ENCODE measurements around the gene AP5Z1. TPM values are rescaled to one million over a fixed set of nuclear protein-coding genes. Genes with fewer than 3 reads are reported as not detected.
A peak's percentile ranks its signal among the peaks of the same experiment; 100 is the strongest.

Gene AP5Z1
- total RNA-seq, 1 experiment from 2014 or later = 70.7 TPM

DNA sequence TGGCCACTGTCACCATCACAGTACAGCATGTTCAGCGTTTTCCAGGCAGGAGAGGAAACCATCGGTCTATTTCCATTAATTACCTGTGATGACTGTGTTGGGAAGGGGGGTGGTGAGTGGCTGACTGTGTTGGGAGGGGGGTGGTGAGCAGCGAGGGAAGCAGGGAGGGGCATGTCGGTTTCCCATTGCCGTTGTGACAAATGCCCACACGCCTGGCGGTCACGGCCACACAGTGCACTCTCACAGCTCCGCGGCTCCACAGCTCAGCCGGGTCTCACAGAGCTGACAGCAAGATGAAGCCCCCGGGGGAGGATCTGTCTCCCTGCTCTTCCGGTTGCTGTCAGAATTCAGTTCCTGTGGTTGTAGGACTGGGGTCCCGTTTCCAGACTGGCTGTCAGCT lies 39.0 kb downstream of the AP5Z1 start:
- H3K4me1 Mint-ChIP-seq (ENCODE audit: low read depth, unreplicated experiment) = no peaks in the 10 kb centered on the region
- TF ChIP-seq, protein P1, sequence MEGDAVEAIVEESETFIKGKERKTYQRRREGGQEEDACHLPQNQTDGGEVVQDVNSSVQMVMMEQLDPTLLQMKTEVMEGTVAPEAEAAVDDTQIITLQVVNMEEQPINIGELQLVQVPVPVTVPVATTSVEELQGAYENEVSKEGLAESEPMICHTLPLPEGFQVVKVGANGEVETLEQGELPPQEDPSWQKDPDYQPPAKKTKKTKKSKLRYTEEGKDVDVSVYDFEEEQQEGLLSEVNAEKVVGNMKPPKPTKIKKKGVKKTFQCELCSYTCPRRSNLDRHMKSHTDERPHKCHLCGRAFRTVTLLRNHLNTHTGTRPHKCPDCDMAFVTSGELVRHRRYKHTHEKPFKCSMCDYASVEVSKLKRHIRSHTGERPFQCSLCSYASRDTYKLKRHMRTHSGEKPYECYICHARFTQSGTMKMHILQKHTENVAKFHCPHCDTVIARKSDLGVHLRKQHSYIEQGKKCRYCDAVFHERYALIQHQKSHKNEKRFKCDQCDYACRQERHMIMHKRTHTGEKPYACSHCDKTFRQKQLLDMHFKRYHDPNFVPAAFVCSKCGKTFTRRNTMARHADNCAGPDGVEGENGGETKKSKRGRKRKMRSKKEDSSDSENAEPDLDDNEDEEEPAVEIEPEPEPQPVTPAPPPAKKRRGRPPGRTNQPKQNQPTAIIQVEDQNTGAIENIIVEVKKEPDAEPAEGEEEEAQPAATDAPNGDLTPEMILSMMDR (IDR thresholded peaks at IDR 0.05; ENCODE audit: unreplicated experiment) = no peak
- DNase-seq = no peak
- CTCF ChIA-PET = no interaction called here
- no peaks in the 10 kb centered on the region for H3K36me3 Mint-ChIP-seq (ENCODE audit: insufficient read depth, unreplicated experiment)
- peaks cover 5% of the 10 kb centered on the region for H3K9me3 Mint-ChIP-seq (ENCODE audit: low read depth, unreplicated experiment)
- intact Hi-C loops (cut with micrococcal nuclease; ENCODE audit: unreplicated experiment) = no loop called here
- peaks cover 46% of the 10 kb centered on the region for H3K27me3 Mint-ChIP-seq (ENCODE audit: unreplicated experiment)
- H3K27ac Mint-ChIP-seq (ENCODE audit: unreplicated experiment) = no peak overlapping the region
- BruUV-seq (replicated peaks) = no TSS peak
- H3K4me3 Mint-ChIP-seq (ENCODE audit: low read depth, unreplicated experiment) = no peak overlapping the region

DNA sequence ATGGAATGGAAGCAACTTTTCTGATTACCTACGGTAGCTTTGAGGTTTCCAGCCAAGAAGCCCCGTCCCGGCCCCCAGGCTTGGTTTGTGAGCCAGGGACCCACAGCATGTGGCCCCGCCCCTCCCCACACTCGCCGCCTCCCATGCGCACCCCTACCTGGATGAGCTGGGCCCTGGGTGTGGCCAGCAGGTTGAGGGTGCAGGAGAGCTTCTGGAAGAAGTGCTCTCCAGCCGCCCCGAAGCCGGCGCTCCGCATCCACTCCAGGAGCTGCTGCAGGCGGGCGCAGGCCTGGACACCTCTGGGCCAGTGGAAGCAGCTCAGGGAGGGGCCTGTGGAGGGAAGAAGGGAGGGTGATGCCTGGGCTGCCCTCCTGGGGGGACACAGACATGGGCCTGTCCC lies 39.7 kb downstream of the AP5Z1 start:
- TF ChIP-seq, protein P1 (IDR thresholded peaks at IDR 0.05; ENCODE audit: unreplicated experiment) = no peak
- DNase-seq = no peak
- Mint-ChIP-seq H3K36me3 (ENCODE audit: insufficient read depth, unreplicated experiment) (no peaks in the 10 kb centered on the region), H3K4me3 (ENCODE audit: low read depth, unreplicated experiment) (no peak overlapping the region), H3K4me1 (ENCODE audit: low read depth, unreplicated experiment) (no peaks in the 10 kb centered on the region), H3K27ac (ENCODE audit: unreplicated experiment) (no peak overlapping the region), H3K27me3 (ENCODE audit: unreplicated experiment) (peaks cover 52% of the 10 kb centered on the region), H3K9me3 (ENCODE audit: low read depth, unreplicated experiment) (peaks cover 5% of the 10 kb centered on the region)
- intact Hi-C loops (cut with micrococcal nuclease; ENCODE audit: unreplicated experiment) = no loop called here
- BruUV-seq (replicated peaks) = no TSS peak
- CTCF ChIA-PET = interaction anchor here (0.6 to 1.2 kb wide), 2 partner anchors 40 to 235 kb away, joined by 3 to 6 read pairs; partner anchors contain the start of gene AP5Z1

GRCh38 chr7:4815609-4816418 lies 40.4 kb downstream of the AP5Z1 start:
- intact Hi-C loops (cut with micrococcal nuclease; ENCODE audit: unreplicated experiment) = no loop called here
- Mint-ChIP-seq H3K27ac (ENCODE audit: unreplicated experiment) (no peak overlapping the region), H3K36me3 (ENCODE audit: insufficient read depth, unreplicated experiment) (no peaks in the 10 kb centered on the region), H3K4me1 (ENCODE audit: low read depth, unreplicated experiment) (no peaks in the 10 kb centered on the region), H3K9me3 (ENCODE audit: low read depth, unreplicated experiment) (peaks cover 5% of the 10 kb centered on the region), H3K4me3 (ENCODE audit: low read depth, unreplicated experiment) (no peak overlapping the region), H3K27me3 (ENCODE audit: unreplicated experiment) (peaks cover 57% of the 10 kb centered on the region)
- CTCF ChIA-PET = interaction anchor here (0.6 to 1.2 kb wide), 3 partner anchors 10 to 236 kb away, joined by 3 to 6 read pairs (median 4); partner anchors contain the start of gene AP5Z1
- TF ChIP-seq, protein P1 (IDR thresholded peaks at IDR 0.05; ENCODE audit: unreplicated experiment) = peak; percentile 64
- DNase-seq = peak; percentile 30
- no TSS peak for BruUV-seq (replicated peaks)

- Mint-ChIP-seq H3K27ac (ENCODE audit: unreplicated experiment) (no peak overlapping the region), H3K36me3 (ENCODE audit: insufficient read depth, unreplicated experiment) (no peaks in the 10 kb centered on the region), H3K27me3 (ENCODE audit: unreplicated experiment) (peaks cover 64% of the 10 kb centered on the region), H3K4me3 (ENCODE audit: low read depth, unreplicated experiment) (no peak overlapping the region), H3K4me1 (ENCODE audit: low read depth, unreplicated experiment) (no peaks in the 10 kb centered on the region), H3K9me3 (ENCODE audit: low read depth, unreplicated experiment) (peaks cover 5% of the 10 kb centered on the region)
- CTCF ChIA-PET = interaction anchor here (1.2 kb wide), 1 partner anchor 11 kb away, joined by 4 read pairs; no protein-coding TSS in a partner anchor
- DNase-seq = no peak
- BruUV-seq (replicated peaks) = no TSS peak
- intact Hi-C loops (cut with micrococcal nuclease; ENCODE audit: unreplicated experiment) = no loop called here
- TF ChIP-seq, protein P1 (IDR thresholded peaks at IDR 0.05; ENCODE audit: unreplicated experiment) = no peak
Observed at GRCh38 chr7:4816419-4817080, 41.1 kb downstream of the AP5Z1 start.
